ENCODE data around the gene SRY.
"Not testable (repeated sequence)": the region's sequence is repeated elsewhere in the genome, so short reads cannot be mapped to it uniquely, and the experiment has no call there.

The SRY gene

DNA sequence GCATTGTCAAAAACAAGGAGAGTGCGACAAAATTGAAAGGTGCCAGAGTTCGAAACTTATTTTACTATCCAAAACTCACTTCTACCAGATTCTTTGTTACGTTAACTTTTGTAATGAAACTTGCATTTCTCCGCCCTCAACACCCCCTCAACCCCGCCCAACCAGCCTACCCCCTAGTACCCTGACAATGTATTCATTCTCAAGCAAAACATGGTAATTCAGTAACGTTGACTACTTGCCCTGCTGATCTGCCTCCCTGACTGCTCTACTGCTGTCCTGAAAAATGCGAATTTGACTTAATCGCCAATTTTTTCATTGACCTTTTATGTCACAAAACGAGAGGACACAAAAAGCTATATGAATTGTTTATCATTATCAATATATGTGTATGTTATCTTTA is at the start of gene SRY:
TSS of gene SRY (minus strand) at position 83 of the 400 bp plus-strand sequence. CDS start at position 4, 79 bp downstream.
- H3K4me1 ChIP-seq (ENCODE audit: control insufficient read depth, low read depth, low read length), result no peaks in the 10 kb centered on the region
- H3K9me3 ChIP-seq (ENCODE audit: control insufficient read depth, low read depth, low read length), result no peaks in the 10 kb centered on the region
- no peak within 1 kb of the TSS for H3K27ac ChIP-seq (ENCODE audit: low read length)
- no peaks in the 10 kb centered on the region for H3K36me3 ChIP-seq (ENCODE audit: control insufficient read depth, low read depth, low read length)
- no peak within 1 kb of the TSS for H3K4me3 ChIP-seq (ENCODE audit: low read length)
- H3K9ac ChIP-seq (ENCODE audit: low read length), result no peak within 1 kb of the TSS
- no peaks in the 10 kb centered on the region for H3K27me3 ChIP-seq (ENCODE audit: control insufficient read depth, insufficient read depth, low read length)

GRCh38 chrY:2837078-2837477 is 49.6 kb upstream of the SRY start:
- Histone ChIP-seq H3K9me3 (ENCODE audit: control insufficient read depth, low read depth, low read length) (no peaks in the 10 kb centered on the region), H3K36me3 (ENCODE audit: control insufficient read depth, low read depth, low read length) (no peaks in the 10 kb centered on the region), H3K4me1 (ENCODE audit: control insufficient read depth, low read depth, low read length) (no peaks in the 10 kb centered on the region), H3K27me3 (ENCODE audit: control insufficient read depth, insufficient read depth, low read length) (no peaks in the 10 kb centered on the region), H3K27ac (ENCODE audit: low read length) (no peak overlapping the region), H3K4me3 (ENCODE audit: low read length) (no peak overlapping the region), H3K9ac (ENCODE audit: low read length) (no peak overlapping the region)

GRCh38 chrY:2835230-2835629 is 47.7 kb upstream of the SRY start:
- H3K9ac ChIP-seq (ENCODE audit: low read length), result no peak overlapping the region
- H3K36me3 ChIP-seq (ENCODE audit: control insufficient read depth, low read depth, low read length), result no peaks in the 10 kb centered on the region
- H3K27me3 ChIP-seq (ENCODE audit: control insufficient read depth, insufficient read depth, low read length), result no peaks in the 10 kb centered on the region
- no peaks in the 10 kb centered on the region for H3K4me1 ChIP-seq (ENCODE audit: control insufficient read depth, low read depth, low read length)
- H3K4me3 ChIP-seq (ENCODE audit: low read length), result no peak overlapping the region
- no peaks in the 10 kb centered on the region for H3K9me3 ChIP-seq (ENCODE audit: control insufficient read depth, low read depth, low read length)
- H3K27ac ChIP-seq (ENCODE audit: low read length), result no peak overlapping the region

GRCh38 chrY:2828497-2828896 is 41.0 kb upstream of the SRY start:
- H3K27ac ChIP-seq (ENCODE audit: low read length), result no peak overlapping the region
- H3K9ac ChIP-seq (ENCODE audit: low read length), result no peak overlapping the region
- no peak overlapping the region for H3K4me3 ChIP-seq (ENCODE audit: low read length)
- no peaks in the 10 kb centered on the region for H3K27me3 ChIP-seq (ENCODE audit: control insufficient read depth, insufficient read depth, low read length)
- H3K4me1 ChIP-seq (ENCODE audit: control insufficient read depth, low read depth, low read length), result no peaks in the 10 kb centered on the region
- no peaks in the 10 kb centered on the region for H3K36me3 ChIP-seq (ENCODE audit: control insufficient read depth, low read depth, low read length)
- H3K9me3 ChIP-seq (ENCODE audit: control insufficient read depth, low read depth, low read length), result no peaks in the 10 kb centered on the region

GRCh38 chrY:2824471-2824870 is 37.0 kb upstream of the SRY start:
- Histone ChIP-seq H3K27ac (ENCODE audit: low read length) (no peak overlapping the region), H3K36me3 (ENCODE audit: control insufficient read depth, low read depth, low read length) (no peaks in the 10 kb centered on the region), H3K4me3 (ENCODE audit: low read length) (no peak overlapping the region), H3K27me3 (ENCODE audit: control insufficient read depth, insufficient read depth, low read length) (no peaks in the 10 kb centered on the region), H3K9me3 (ENCODE audit: control insufficient read depth, low read depth, low read length) (no peaks in the 10 kb centered on the region), H3K4me1 (ENCODE audit: control insufficient read depth, low read depth, low read length) (no peaks in the 10 kb centered on the region), H3K9ac (ENCODE audit: low read length) (no peak overlapping the region)

GRCh38 chrY:2817146-2817896 is 29.8 kb upstream of the SRY start:
- H3K4me3 ChIP-seq (ENCODE audit: low read length); H3K36me3 ChIP-seq (ENCODE audit: control insufficient read depth, low read depth, low read length); H3K4me1 ChIP-seq (ENCODE audit: control insufficient read depth, low read depth, low read length); H3K9ac ChIP-seq (ENCODE audit: low read length); H3K27me3 ChIP-seq (ENCODE audit: control insufficient read depth, insufficient read depth, low read length); H3K27ac ChIP-seq (ENCODE audit: low read length); H3K9me3 ChIP-seq (ENCODE audit: control insufficient read depth, low read depth, low read length): not testable (repeated sequence)

DNA sequence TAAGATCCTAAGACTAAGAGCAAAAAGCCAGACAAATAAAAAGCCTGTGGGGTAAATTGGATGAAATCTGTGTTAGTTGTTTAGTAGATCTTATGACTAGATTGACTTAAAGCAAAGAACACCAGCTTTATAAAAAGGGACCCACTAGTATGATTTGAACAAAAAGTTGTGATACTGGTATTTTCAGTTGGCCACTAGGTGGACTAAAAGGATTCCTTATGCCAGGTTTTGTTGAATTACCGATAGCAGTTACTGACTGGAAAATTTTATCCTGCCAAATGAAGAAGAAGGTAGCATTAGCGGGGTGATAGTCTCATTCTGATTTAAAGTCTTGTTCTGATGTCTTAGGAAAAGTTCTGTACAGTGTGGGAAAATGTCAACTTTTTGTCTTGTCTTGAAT is 12.8 kb upstream of the SRY start:
- Histone ChIP-seq H3K9me3 (ENCODE audit: control insufficient read depth, low read depth, low read length) (no peaks in the 10 kb centered on the region), H3K27ac (ENCODE audit: low read length) (no peak overlapping the region), H3K36me3 (ENCODE audit: control insufficient read depth, low read depth, low read length) (no peaks in the 10 kb centered on the region), H3K27me3 (ENCODE audit: control insufficient read depth, insufficient read depth, low read length) (no peaks in the 10 kb centered on the region), H3K9ac (ENCODE audit: low read length) (no peak overlapping the region), H3K4me1 (ENCODE audit: control insufficient read depth, low read depth, low read length) (no peaks in the 10 kb centered on the region), H3K4me3 (ENCODE audit: low read length) (no peak overlapping the region)

DNA sequence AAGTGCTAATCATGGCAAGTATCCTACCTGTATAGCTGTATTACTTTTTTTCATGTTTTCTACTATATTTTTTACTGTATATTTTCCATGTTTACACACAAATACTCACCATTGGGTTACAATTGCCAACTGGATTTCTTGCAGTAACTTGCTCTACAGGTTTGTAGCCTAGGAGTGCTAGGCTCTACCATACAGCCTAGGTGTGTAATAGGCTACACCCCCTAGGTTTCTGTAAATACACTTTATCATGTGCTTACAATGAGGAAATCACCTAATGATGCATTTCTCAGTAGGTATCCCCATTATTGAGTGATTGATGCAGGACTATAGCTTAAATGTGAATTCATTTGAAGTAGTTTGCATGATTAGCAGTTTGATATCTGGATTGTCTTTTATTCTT is 10.5 kb upstream of the SRY start:
- Histone ChIP-seq H3K36me3 (ENCODE audit: control insufficient read depth, low read depth, low read length) (no peaks in the 10 kb centered on the region), H3K9ac (ENCODE audit: low read length) (no peak overlapping the region), H3K4me1 (ENCODE audit: control insufficient read depth, low read depth, low read length) (no peaks in the 10 kb centered on the region), H3K9me3 (ENCODE audit: control insufficient read depth, low read depth, low read length) (no peaks in the 10 kb centered on the region), H3K27ac (ENCODE audit: low read length) (no peak overlapping the region), H3K27me3 (ENCODE audit: control insufficient read depth, insufficient read depth, low read length) (no peaks in the 10 kb centered on the region), H3K4me3 (ENCODE audit: low read length) (no peak overlapping the region)

DNA sequence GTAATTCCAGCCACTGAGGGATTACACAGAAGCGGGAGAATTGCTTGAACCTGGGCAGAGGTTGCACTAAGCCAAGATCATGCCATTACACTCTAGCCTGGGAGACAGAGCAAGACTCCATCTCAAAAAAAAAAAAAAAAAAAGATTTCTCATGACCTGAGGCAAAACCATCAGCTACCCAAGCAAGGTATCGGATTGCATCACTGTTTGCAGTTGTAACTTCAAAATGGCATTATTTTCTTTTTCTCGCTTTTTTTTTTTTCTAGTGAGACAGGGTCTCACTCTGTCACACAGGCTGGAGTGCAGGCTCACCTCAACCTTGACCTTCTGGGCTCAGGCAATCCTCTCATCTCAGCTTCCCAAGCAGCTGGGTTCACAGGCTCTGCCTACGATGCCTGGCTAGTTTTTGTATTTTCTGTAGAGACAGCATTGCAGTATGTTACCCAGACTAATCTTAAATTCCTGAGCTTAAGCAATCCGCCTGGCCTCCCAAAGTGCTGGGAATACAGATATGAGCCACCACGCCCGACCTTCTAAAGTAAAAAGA is 9.6 kb upstream of the SRY start:
- H3K36me3 ChIP-seq (ENCODE audit: control insufficient read depth, low read depth, low read length), result no peaks in the 10 kb centered on the region
- H3K4me1 ChIP-seq (ENCODE audit: control insufficient read depth, low read depth, low read length), result no peaks in the 10 kb centered on the region
- H3K27ac ChIP-seq (ENCODE audit: low read length), result no peak overlapping the region
- H3K9me3 ChIP-seq (ENCODE audit: control insufficient read depth, low read depth, low read length), result no peaks in the 10 kb centered on the region
- H3K27me3 ChIP-seq (ENCODE audit: control insufficient read depth, insufficient read depth, low read length), result no peaks in the 10 kb centered on the region
- H3K9ac ChIP-seq (ENCODE audit: low read length), result no peak overlapping the region
- no peak overlapping the region for H3K4me3 ChIP-seq (ENCODE audit: low read length)

GRCh38 chrY:2789756-2790155 is 2.3 kb upstream of the SRY start:
- H3K9ac ChIP-seq (ENCODE audit: low read length), result no peak overlapping the region
- no peaks in the 10 kb centered on the region for H3K9me3 ChIP-seq (ENCODE audit: control insufficient read depth, low read depth, low read length)

DNA sequence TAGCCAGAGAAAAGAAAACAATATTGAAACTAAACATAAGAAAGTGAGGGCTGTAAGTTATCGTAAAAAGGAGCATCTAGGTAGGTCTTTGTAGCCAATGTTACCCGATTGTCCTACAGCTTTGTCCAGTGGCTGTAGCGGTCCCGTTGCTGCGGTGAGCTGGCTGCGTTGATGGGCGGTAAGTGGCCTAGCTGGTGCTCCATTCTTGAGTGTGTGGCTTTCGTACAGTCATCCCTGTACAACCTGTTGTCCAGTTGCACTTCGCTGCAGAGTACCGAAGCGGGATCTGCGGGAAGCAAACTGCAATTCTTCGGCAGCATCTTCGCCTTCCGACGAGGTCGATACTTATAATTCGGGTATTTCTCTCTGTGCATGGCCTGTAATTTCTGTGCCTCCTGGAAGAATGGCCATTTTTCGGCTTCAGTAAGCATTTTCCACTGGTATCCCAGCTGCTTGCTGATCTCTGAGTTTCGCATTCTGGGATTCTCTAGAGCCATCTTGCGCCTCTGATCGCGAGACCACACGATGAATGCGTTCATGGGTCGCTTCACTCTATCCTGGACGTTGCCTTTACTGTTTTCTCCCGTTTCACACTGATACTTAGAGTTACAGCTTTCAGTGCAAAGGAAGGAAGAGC is 488 bp downstream of the SRY start:
- no peaks in the 10 kb centered on the region for H3K27me3 ChIP-seq (ENCODE audit: control insufficient read depth, insufficient read depth, low read length)
- H3K27ac ChIP-seq (ENCODE audit: low read length), result no peak overlapping the region
- no peaks in the 10 kb centered on the region for H3K9me3 ChIP-seq (ENCODE audit: control insufficient read depth, low read depth, low read length)
- no peaks in the 10 kb centered on the region for H3K4me1 ChIP-seq (ENCODE audit: control insufficient read depth, low read depth, low read length)
- no peak overlapping the region for H3K4me3 ChIP-seq (ENCODE audit: low read length)
- H3K36me3 ChIP-seq (ENCODE audit: control insufficient read depth, low read depth, low read length), result no peaks in the 10 kb centered on the region
- no peak overlapping the region for H3K9ac ChIP-seq (ENCODE audit: low read length)

More at GRCh38 chrY:2789756-2790155, 2.3 kb upstream of the SRY start:
- no peaks in the 10 kb centered on the region for H3K36me3 ChIP-seq (ENCODE audit: control insufficient read depth, low read depth, low read length)
- H3K27me3 ChIP-seq (ENCODE audit: control insufficient read depth, insufficient read depth, low read length), result no peaks in the 10 kb centered on the region
- no peak overlapping the region for H3K27ac ChIP-seq (ENCODE audit: low read length)
- H3K4me3 ChIP-seq (ENCODE audit: low read length), result no peak overlapping the region
- no peaks in the 10 kb centered on the region for H3K4me1 ChIP-seq (ENCODE audit: control insufficient read depth, low read depth, low read length)

Measured in iPS-18a (cell line).